HEK293 (cell line): ENCODE data around the gene SLC44A1.

Experiments
- EGR2 ChIP-seq: fragments of 450-650 bp; formaldehyde crosslinking; IDR thresholded peaks from 2 replicates; pipeline ENCODE4 v1.5.1; 2016; ENCODE audit warnings: low read depth, missing biosample characterization, missing genetic modification characterization
- MYNN ChIP-seq: fragments of 450-650 bp; formaldehyde crosslinking; IDR thresholded peaks from 2 replicates; pipeline ENCODE4 v1.5.1; 2016; ENCODE audit warnings: missing biosample characterization, missing genetic modification characterization, borderline replicate concordance
- REST ChIP-seq: fragments of 450-650 bp; formaldehyde crosslinking; IDR thresholded peaks from 2 replicates; pipeline ENCODE4 v1.5.1; 2016; ENCODE audit warnings: missing biosample characterization, missing genetic modification characterization
- SCRT1 ChIP-seq: fragments of 450-650 bp; formaldehyde crosslinking; IDR thresholded peaks from 2 replicates; pipeline ENCODE4 v1.5.1; 2016; ENCODE audit warnings: missing biosample characterization, missing genetic modification characterization, borderline replicate concordance
- WT1 ChIP-seq: fragments of 450-650 bp; formaldehyde crosslinking; IDR thresholded peaks from 2 replicates; pipeline ENCODE4 v1.5.1; 2016; ENCODE audit warnings: missing biosample characterization, missing genetic modification characterization
- ZNF132 ChIP-seq: fragments of 450-650 bp; formaldehyde crosslinking; IDR thresholded peaks from 2 replicates; pipeline ENCODE4 v1.5.1; 2017; ENCODE audit warnings: missing biosample characterization, missing genetic modification characterization, borderline replicate concordance
- ZNF148 ChIP-seq: fragments of 450-650 bp; formaldehyde crosslinking; IDR thresholded peaks from 2 replicates; pipeline ENCODE4 v1.5.0; 2017; ENCODE audit warnings: missing biosample characterization, missing genetic modification characterization, borderline replicate concordance
- ZNF157 ChIP-seq: fragments of 450-650 bp; formaldehyde crosslinking; IDR thresholded peaks from 2 replicates; pipeline ENCODE4 v1.5.1; 2016; ENCODE audit warnings: missing biosample characterization, missing genetic modification characterization
- ZNF16 ChIP-seq: fragments of 450-650 bp; formaldehyde crosslinking; IDR thresholded peaks from 2 replicates; pipeline ENCODE4 v1.5.1; 2016; ENCODE audit warnings: low read depth, missing biosample characterization, missing genetic modification characterization
- ZNF211 ChIP-seq: fragments of 450-650 bp; formaldehyde crosslinking; IDR thresholded peaks from 2 replicates; pipeline ENCODE4 v1.5.1; 2016; ENCODE audit warnings: low read depth, missing biosample characterization, missing genetic modification characterization
- ZNF24 ChIP-seq: fragments of 450-650 bp; formaldehyde crosslinking; IDR thresholded peaks from 2 replicates; pipeline ENCODE4 v1.5.1; 2016; ENCODE audit warnings: missing biosample characterization, missing genetic modification characterization
- ZNF280C ChIP-seq: fragments of 450-650 bp; formaldehyde crosslinking; IDR thresholded peaks from 2 replicates; pipeline ENCODE4 v1.5.1; 2016; ENCODE audit warnings: missing biosample characterization, missing genetic modification characterization
- ZNF366 ChIP-seq: fragments of 450-650 bp; formaldehyde crosslinking; conservative IDR thresholded peaks from 2 replicates; pipeline ENCODE4 v1.5.1; 2016; ENCODE audit warnings: missing biosample characterization, missing genetic modification characterization
- ZNF37A ChIP-seq: fragments of 450-650 bp; IDR thresholded peaks from 2 replicates; pipeline ENCODE4 v1.5.1; 2018; ENCODE audit warnings: missing biosample characterization, missing genetic modification characterization
- ZNF404 ChIP-seq: fragments of 450-650 bp; formaldehyde crosslinking; IDR thresholded peaks from 2 replicates; pipeline ENCODE4 v1.5.1; 2017; ENCODE audit warnings: missing biosample characterization, missing genetic modification characterization
- ZNF416 ChIP-seq: fragments of 450-650 bp; formaldehyde crosslinking; IDR thresholded peaks from 2 replicates; pipeline ENCODE4 v1.5.1; 2016; ENCODE audit warnings: missing biosample characterization, missing genetic modification characterization
- ZNF426 ChIP-seq: fragments of 450-650 bp; formaldehyde crosslinking; IDR thresholded peaks from 2 replicates; pipeline ENCODE4 v1.5.1; 2017; ENCODE audit warnings: missing biosample characterization, missing genetic modification characterization, mild to moderate bottlenecking, inconsistent platforms, moderate library complexity
- ZNF449 ChIP-seq: fragments of 450-650 bp; formaldehyde crosslinking; IDR thresholded peaks from 2 replicates; pipeline ENCODE4 v1.5.1; 2017; ENCODE audit warnings: missing biosample characterization, mild to moderate bottlenecking, missing genetic modification characterization, moderate library complexity
- ZNF48 ChIP-seq: fragments of 450-650 bp; formaldehyde crosslinking; IDR thresholded peaks from 2 replicates; pipeline ENCODE4 v1.5.1; 2016; ENCODE audit warnings: missing biosample characterization, missing genetic modification characterization
- ZNF560 ChIP-seq: fragments of 450-650 bp; formaldehyde crosslinking; IDR thresholded peaks from 2 replicates; pipeline ENCODE4 v1.5.1; 2017; ENCODE audit warnings: missing biosample characterization, missing genetic modification characterization, borderline replicate concordance
- ZNF571 ChIP-seq: fragments of 450-650 bp; formaldehyde crosslinking; IDR thresholded peaks from 2 replicates; pipeline ENCODE4 v1.5.0; 2017; ENCODE audit warnings: missing biosample characterization, missing genetic modification characterization
- ZNF580 ChIP-seq: fragments of 450-650 bp; formaldehyde crosslinking; IDR thresholded peaks from 2 replicates; pipeline ENCODE4 v1.5.1; 2016; ENCODE audit warnings: missing biosample characterization, missing genetic modification characterization
- ZNF600 ChIP-seq: fragments of 450-650 bp; formaldehyde crosslinking; IDR thresholded peaks from 2 replicates; pipeline ENCODE4 v1.5.1; 2016; ENCODE audit warnings: missing biosample characterization, missing genetic modification characterization
- ZNF664 ChIP-seq: fragments of 450-650 bp; formaldehyde crosslinking; IDR thresholded peaks from 2 replicates; pipeline ENCODE4 v1.5.1; 2016; ENCODE audit warnings: missing biosample characterization, missing genetic modification characterization
- ZNF692 ChIP-seq: fragments of 450-650 bp; formaldehyde crosslinking; IDR thresholded peaks from 2 replicates; pipeline ENCODE4 v1.5.1; 2016; ENCODE audit warnings: missing biosample characterization, missing genetic modification characterization
- ZNF837 ChIP-seq: fragments of 450-650 bp; formaldehyde crosslinking; IDR thresholded peaks from 2 replicates; pipeline ENCODE4 v1.5.1; 2016; ENCODE audit warnings: missing biosample characterization, missing genetic modification characterization
- ZSCAN16 ChIP-seq: fragments of 450-650 bp; formaldehyde crosslinking; IDR thresholded peaks from 2 replicates; pipeline ENCODE4 v1.5.1; 2016; ENCODE audit warnings: missing biosample characterization, missing genetic modification characterization

The SLC44A1 gene

GRCh38 chr9:105447814-105448812, 203.7 kb downstream of the SLC44A1 start, which contains the start of gene FSD1L (continued):
- no peak for TF ChIP-seq ZNF366 (tag by site-specific recombination)
- TF ChIP-seq EGR2 (tag by site-specific recombination), result no peak; the same call in 1 of the 2 replicates
- TF ChIP-seq ZNF692 (tag by site-specific recombination), result peak; percentile 94
- TF ChIP-seq ZNF148, result no peak
- TF ChIP-seq ZNF580 (tag by site-specific recombination), result no peak
- peak; percentile 57; the same call in 1 of the 2 replicates for TF ChIP-seq MYNN
- TF ChIP-seq ZNF16 (tag by site-specific recombination), result no peak
- no peak for TF ChIP-seq ZNF426
- no peak for TF ChIP-seq ZNF664
- no peak for TF ChIP-seq ZNF600 (tag by site-specific recombination)
- TF ChIP-seq ZNF571, result no peak
- TF ChIP-seq ZNF560 (tag by site-specific recombination), result no peak
- no peak for TF ChIP-seq ZNF157 (tag by site-specific recombination)
- TF ChIP-seq ZNF416 (tag by site-specific recombination), result no peak
- no peak for TF ChIP-seq ZSCAN16 (tag by site-specific recombination)
- no peak for TF ChIP-seq ZNF24 (tag by site-specific recombination)
- TF ChIP-seq ZNF280C (tag by site-specific recombination), result no peak
- TF ChIP-seq ZNF211, result no peak
- peak; percentile 96 for TF ChIP-seq ZNF449 (tag by site-specific recombination)
- peak; percentile 48; the same call in 1 of the 2 replicates for TF ChIP-seq REST
- TF ChIP-seq WT1, result 0 out of 2 replicates have a peak, but pooled peaks have one; percentile 19
- TF ChIP-seq SCRT1 (tag by site-specific recombination), result no peak
- TF ChIP-seq ZNF37A, result no peak
- TF ChIP-seq ZNF404 (tag by site-specific recombination), result no peak
- no peak for TF ChIP-seq ZNF837 (tag by site-specific recombination)
- TF ChIP-seq ZNF132 (tag by site-specific recombination), result no peak
- no peak for TF ChIP-seq ZNF48 (tag by site-specific recombination)
